Kidney (tissue), 14 donors: ENCODE data around the gene COIL. TPM values are rescaled to one million over a fixed set of nuclear protein-coding genes. Genes with fewer than 3 reads are reported as not detected.

Experiments
- DNase-seq, 5 donors: peaks; one replicate each; pipeline ENCODE4 v3.0.0-alpha.2; 2013 to 2020
- FAIRE-seq: peaks from 2 replicates; lab custom pipeline; 2012; peaks lifted over from hg19 to GRCh38; lab: Jason Lieb, UNC
- H3K27ac ChIP-seq, 2 donors: one replicate each; pipeline ENCODE4 v1.7.0; 2013; ENCODE audit warnings: low read depth in 2 of 2, low read length in 2 of 2, inconsistent platforms in 1 of 2
- H3K27me3 ChIP-seq: one replicate; pipeline ENCODE4 v1.7.1; 2013; ENCODE audit warnings: low read length, inconsistent platforms; ENCODE audit not compliant: control insufficient read depth, insufficient read depth
- H3K36me3 ChIP-seq, 3 donors: one replicate each; pipeline versions ENCODE4 v1.7.0 to v1.7.1; 2013; ENCODE audit warnings: low read length in 3 of 3, control low read depth in 1 of 3, inconsistent platforms in 1 of 3; ENCODE audit not compliant: insufficient read depth in 3 of 3, control insufficient read depth in 2 of 3
- H3K4me1 ChIP-seq, 3 donors: one replicate each; pipeline versions ENCODE4 v1.7.0 to v1.7.1; 2013; ENCODE audit warnings: low read length in 3 of 3, inconsistent platforms in 1 of 3, low read depth in 1 of 3; ENCODE audit not compliant: control insufficient read depth in 2 of 3, insufficient read depth in 2 of 3
- H3K4me3 ChIP-seq, 3 donors: one replicate each; pipeline versions ENCODE4 v1.7.0 to v1.8.1; 2013; ENCODE audit warnings: low read length in 3 of 3, control low read depth in 1 of 3, inconsistent platforms in 1 of 3
- H3K9ac ChIP-seq, 3 donors: one replicate each; pipeline versions ENCODE4 v1.7.0 to v1.7.1; 2013; ENCODE audit warnings: low read length in 3 of 3, control low read depth in 1 of 3, inconsistent platforms in 1 of 3
- H3K9me3 ChIP-seq, 3 donors: one replicate each; pipeline versions ENCODE4 v1.7.0 to v1.7.1; 2013; ENCODE audit warnings: low read length in 3 of 3, control low read depth in 1 of 3, inconsistent platforms in 1 of 3; ENCODE audit not compliant: control insufficient read depth in 2 of 3, insufficient read depth in 1 of 3
- CTCF ChIP-seq: IDR thresholded peaks from 3 replicates; pipeline ENCODE4 v1.5.1; 2012; ENCODE audit warnings: mild to moderate bottlenecking, moderate library complexity, borderline replicate concordance; ENCODE audit not compliant: insufficient read depth; ENCODE audit errors: extremely low read depth
- intact Hi-C: fragments of 100-400 bp; cut with DNase I; formaldehyde crosslinking; loops from one replicate; pipeline ENCODE4 v1.11.1; 2022
- polyA plus RNA-seq: library from polyadenylated mRNA; stranded (reverse); fragments of 350-450 nt; fragmentation: Illumina TruSeq; extraction: RNeasy Lipid Tissue Mini Kit (QIAGEN cat#74804); gene quantifications from one replicate; pipeline ENCODE4 v1.2.3, GENCODE V29; 2014; ENCODE audit warnings: low read depth, low replicate concordance; ENCODE audit not compliant: insufficient read depth
- total RNA-seq: library from RNA; stranded (reverse); fragmentation: NEBNext Ultra II Directional; extraction: Animal tissue kit (Norgen Biotek cat#: 25700); gene quantifications from one replicate; pipeline ENCODE4 v1.2.1, GENCODE V29; 2021
- donor health status: control.
- donor health status: control.
- donor health status: control.
- donor health status: control.
- donor health status: control.
- donor health status: DM: yes; HTN: yes; CAD: no.
- donor health status: Normal renal cell carcinoma (clear cell type).

The COIL gene
- total and polyA plus RNA-seq, 2 donors from 2014 or later = 8.6 to 14.2 TPM

DNA sequence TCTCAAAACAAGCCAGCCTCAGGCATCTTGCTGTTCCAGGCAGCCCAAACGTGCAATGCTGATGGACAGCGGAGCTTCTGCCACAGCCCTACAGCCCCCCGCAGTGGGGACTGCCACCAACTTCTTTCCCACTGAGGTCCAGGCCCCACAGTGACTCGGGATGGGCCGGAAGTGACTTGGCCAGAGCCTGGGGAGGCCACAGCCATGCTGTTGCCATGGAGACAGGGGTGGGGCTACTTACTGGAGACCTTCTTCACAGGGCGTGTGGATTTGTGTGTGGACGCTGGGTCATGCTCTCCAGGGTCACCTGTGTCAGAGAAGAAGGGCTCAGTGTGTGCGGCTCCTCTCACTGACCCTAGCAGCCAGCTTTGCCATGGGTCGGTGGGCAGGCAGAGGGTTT lies 62.0 kb downstream of the COIL start:
- no peak overlapping the region for H3K9ac ChIP-seq
- TF ChIP-seq CTCF = no peak
- intact Hi-C loops = no loop called here
- no peaks in the 10 kb centered on the region for H3K27me3 ChIP-seq
- H3K4me1 ChIP-seq = no peaks in the 10 kb centered on the region
- DNase-seq = no peak
- H3K9me3 ChIP-seq = no peaks in the 10 kb centered on the region
- no peak overlapping the region for H3K27ac ChIP-seq
- H3K4me3 ChIP-seq = no peak overlapping the region
- no peak for FAIRE-seq
- peaks cover 0 to 51% (median 43%) of the 10 kb centered on the region in 3 donors for H3K36me3 ChIP-seq

- Histone ChIP-seq H3K27ac (no peak overlapping the region), H3K27me3 (no peaks in the 10 kb centered on the region), H3K9ac (no peak overlapping the region), H3K36me3 (peaks cover 0 to 55% (median 40%) of the 10 kb centered on the region in 3 donors), H3K4me3 (no peak overlapping the region), H3K9me3 (no peaks in the 10 kb centered on the region), H3K4me1 (no peaks in the 10 kb centered on the region)
- no peak for TF ChIP-seq CTCF
- FAIRE-seq = no peak
- intact Hi-C loops = no loop called here
- DNase-seq = no peak
Observed at GRCh38 chr17:56897646-56898424, 63.0 kb downstream of the COIL start.

DNA sequence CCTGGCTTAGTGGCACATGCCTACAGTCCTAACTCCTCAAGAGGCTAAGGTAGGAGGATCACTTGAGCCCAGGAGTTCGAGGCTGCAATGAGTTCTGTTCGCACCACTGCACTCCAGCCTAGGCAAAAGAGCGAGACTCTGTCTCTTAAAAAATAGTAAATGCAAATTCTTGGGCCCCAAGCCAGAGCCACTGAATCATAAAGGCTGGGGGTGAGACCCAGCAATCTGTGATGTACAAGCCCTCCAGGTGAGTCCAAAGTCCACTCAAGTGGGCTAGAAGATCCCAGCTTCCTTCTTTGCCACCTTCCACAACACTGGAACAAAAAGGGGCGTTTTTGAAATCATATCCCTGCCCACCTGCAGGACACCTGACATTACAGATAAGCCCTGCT lies 63.9 kb downstream of the COIL start:
- no peak overlapping the region for H3K9ac ChIP-seq
- FAIRE-seq (no peak), DNase-seq (no peak)
- H3K27me3 ChIP-seq = no peaks in the 10 kb centered on the region
- H3K9me3 ChIP-seq = no peaks in the 10 kb centered on the region
- no peak overlapping the region for H3K4me3 ChIP-seq
- H3K27ac ChIP-seq = no peak overlapping the region
- H3K4me1 ChIP-seq = no peaks in the 10 kb centered on the region
- peaks cover 0 to 53% (median 38%) of the 10 kb centered on the region in 3 donors for H3K36me3 ChIP-seq
- intact Hi-C loops = no loop called here
- no peak for TF ChIP-seq CTCF
